Vagina (tissue), 2 donors: ENCODE measurements around the gene JMJD4.

ENCODE experiments used
- POLR2A ChIP-seq, 2 donors: fragments of 450-650 bp; IDR thresholded peaks; one replicate each; pipeline ENCODE4 v1.6.1; 2017; ENCODE audit warnings: antibody characterized with exemption in 2 of 2, mild to moderate bottlenecking in 2 of 2, moderate library complexity in 2 of 2
- POLR2AphosphoS5 ChIP-seq, 2 donors: sonication (generic); formaldehyde crosslinking; IDR thresholded peaks; one replicate each; pipeline ENCODE4 v1.9.0; 2017; ENCODE audit warnings: antibody characterized with exemption in 2 of 2, mild to moderate bottlenecking in 2 of 2, low read depth in 1 of 2; ENCODE audit not compliant: insufficient read depth in 1 of 2
- TF ChIP-seq, protein P1 (sequence below), 3 experiments: fragments of 450-650 bp in 2 of 3; fragments of 200-600 bp in 1 of 3; sonication (generic) in 1 of 3; IDR thresholded peaks; one replicate each; pipeline ENCODE4 v1.5.1; 2017 to 2019; ENCODE audit warnings: antibody characterized with exemption in 3 of 3, mild to moderate bottlenecking in 2 of 3, moderate library complexity in 2 of 3

DNA sequence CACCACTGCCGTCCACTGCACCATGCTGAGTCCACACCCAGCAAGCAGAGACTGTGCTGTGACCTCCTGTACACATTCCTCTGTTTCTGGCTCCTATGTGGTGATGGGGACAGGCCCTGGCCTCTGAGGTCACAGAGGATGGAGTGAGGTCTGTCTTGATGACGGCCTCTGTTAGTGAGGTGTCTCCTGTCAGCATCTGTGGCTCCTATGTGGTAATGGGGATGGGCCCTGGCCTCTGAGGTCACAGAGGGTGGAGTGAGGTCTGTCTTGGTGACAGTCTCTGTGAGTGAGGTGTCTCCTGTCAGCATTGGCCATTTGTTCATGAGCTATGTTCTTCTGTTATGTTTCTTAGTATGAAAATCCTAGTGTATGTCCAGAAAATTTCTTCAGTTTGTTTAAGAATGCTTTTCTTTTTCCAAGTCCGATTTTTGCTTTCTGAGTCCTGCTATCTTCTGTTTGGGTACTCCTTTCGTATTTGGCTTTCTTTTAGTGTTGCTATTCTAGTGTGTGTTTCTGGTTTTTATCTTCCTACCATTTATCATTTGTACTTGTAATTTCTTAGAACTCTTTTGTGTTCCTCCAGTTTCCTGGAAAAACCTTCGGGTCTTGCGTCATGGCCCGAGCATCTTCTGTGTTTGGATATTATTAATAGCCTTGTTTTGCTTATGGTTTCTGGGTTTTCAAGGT lies 13.5 kb upstream of the JMJD4 start:
- no peak for TF ChIP-seq POLR2A (IDR thresholded peaks at IDR 0.05)
- TF ChIP-seq, protein P1, sequence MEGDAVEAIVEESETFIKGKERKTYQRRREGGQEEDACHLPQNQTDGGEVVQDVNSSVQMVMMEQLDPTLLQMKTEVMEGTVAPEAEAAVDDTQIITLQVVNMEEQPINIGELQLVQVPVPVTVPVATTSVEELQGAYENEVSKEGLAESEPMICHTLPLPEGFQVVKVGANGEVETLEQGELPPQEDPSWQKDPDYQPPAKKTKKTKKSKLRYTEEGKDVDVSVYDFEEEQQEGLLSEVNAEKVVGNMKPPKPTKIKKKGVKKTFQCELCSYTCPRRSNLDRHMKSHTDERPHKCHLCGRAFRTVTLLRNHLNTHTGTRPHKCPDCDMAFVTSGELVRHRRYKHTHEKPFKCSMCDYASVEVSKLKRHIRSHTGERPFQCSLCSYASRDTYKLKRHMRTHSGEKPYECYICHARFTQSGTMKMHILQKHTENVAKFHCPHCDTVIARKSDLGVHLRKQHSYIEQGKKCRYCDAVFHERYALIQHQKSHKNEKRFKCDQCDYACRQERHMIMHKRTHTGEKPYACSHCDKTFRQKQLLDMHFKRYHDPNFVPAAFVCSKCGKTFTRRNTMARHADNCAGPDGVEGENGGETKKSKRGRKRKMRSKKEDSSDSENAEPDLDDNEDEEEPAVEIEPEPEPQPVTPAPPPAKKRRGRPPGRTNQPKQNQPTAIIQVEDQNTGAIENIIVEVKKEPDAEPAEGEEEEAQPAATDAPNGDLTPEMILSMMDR (IDR thresholded peaks at IDR 0.05) = no peak
- no peak for TF ChIP-seq POLR2AphosphoS5 (IDR thresholded peaks at IDR 0.05; ENCODE audit: insufficient read depth in 1 of 2, low read depth in 1 of 2)
